Measurements from ENCODE around the gene MICAL2.

DNA sequence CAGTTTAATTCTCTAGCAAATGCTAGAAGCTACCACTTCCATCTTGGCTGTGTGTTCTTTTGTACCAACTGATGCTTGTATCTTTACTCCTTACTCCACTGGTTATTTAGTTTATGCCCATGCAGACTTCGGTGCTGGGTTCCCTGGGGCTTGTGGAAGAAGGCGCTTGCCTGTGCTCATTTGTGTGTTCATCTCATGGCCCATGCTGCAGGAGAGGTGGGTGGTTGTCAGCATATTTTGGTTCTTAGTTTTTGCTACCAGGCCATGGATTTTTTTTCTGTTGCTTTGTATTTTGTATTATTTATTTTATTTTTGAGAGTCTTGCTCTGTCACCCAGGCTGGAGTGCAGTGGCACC, 22.4 kb downstream of the MICAL2 start:
- no peak for TF ChIP-seq EZH2phosphoT487 (IDR thresholded peaks at IDR 0.05; ENCODE audit: low read depth)
- no peak for TF ChIP-seq CTCF (IDR thresholded peaks at IDR 0.05; ENCODE audit: low read depth, low read length)
